Caco-2 (cell line): Measurements from ENCODE around the gene GNGT1. TPM values are rescaled to one million over a fixed set of nuclear protein-coding genes. Genes with fewer than 3 reads are reported as not detected.

ENCODE experiments used
- BruUV-seq: library from RNA; stranded (reverse); fragments of 400-500 nt; replicated peaks from 2 replicates; lab custom pipeline; 2021; lab: Mats Ljungman, UMichigan
- CTCF ChIA-PET: fragments of 300-600 bp; sonication (Branson Sonifier 250); formaldehyde crosslinking; loops from one replicate; lab custom pipeline; 2022; ENCODE audit warnings: antibody characterized with exemption; lab: Charles Lee
- POLR2A ChIA-PET: fragments of 300-600 bp; sonication (Branson Sonifier 250); formaldehyde crosslinking; loops from one replicate; lab custom pipeline; 2022; ENCODE audit warnings: antibody characterized with exemption; lab: Charles Lee
- DNase-seq, 2 experiments: peaks; one replicate each; pipeline versions ENCODE4 v3.0.0 to v3.0.0-alpha.2; 2020 to 2022
- H3K27me3 ChIP-seq: replicated peaks from 2 replicates; pipeline ENCODE4 v1.6.0; 2011; ENCODE audit warnings: low read length; ENCODE audit not compliant: control insufficient read depth, insufficient read depth
- H3K36me3 ChIP-seq: 2 replicates; pipeline ENCODE4 v1.5.1; 2011; ENCODE audit warnings: low read length; ENCODE audit not compliant: control insufficient read depth, insufficient read depth
- H3K4me1 ChIP-seq: fragments of 250-450 bp; sonication (Bioruptor Pico); 2 replicates; pipeline ENCODE4 v1.5.1; 2020; ENCODE audit warnings: mild to moderate bottlenecking
- H3K4me3 ChIP-seq: 2 replicates; pipeline ENCODE4 v1.5.1; 2011; ENCODE audit warnings: low read depth, mild to moderate bottlenecking, control low read depth, low read length
- H3K9me3 ChIP-seq: fragments of 250-450 bp; sonication (Bioruptor Pico); 2 replicates; pipeline ENCODE4 v1.5.1; 2020; ENCODE audit warnings: mild to moderate bottlenecking, moderate library complexity
- H3K27ac Mint-ChIP-seq: one replicate; pipeline ENCODE4 v1.8.0; 2022; ENCODE audit warnings: mixed read lengths; ENCODE audit not compliant: unreplicated experiment
- H3K27me3 Mint-ChIP-seq: one replicate; pipeline ENCODE4 v1.8.0; 2022; ENCODE audit warnings: mixed read lengths; ENCODE audit not compliant: insufficient read depth, unreplicated experiment
- H3K36me3 Mint-ChIP-seq: one replicate; pipeline ENCODE4 v1.8.0; 2022; ENCODE audit warnings: mild to moderate bottlenecking, mixed read lengths; ENCODE audit not compliant: insufficient read depth, unreplicated experiment
- H3K4me1 Mint-ChIP-seq: one replicate; pipeline ENCODE4 v1.8.0; 2022; ENCODE audit warnings: low read depth, mixed read lengths; ENCODE audit not compliant: unreplicated experiment
- H3K4me3 Mint-ChIP-seq: one replicate; pipeline ENCODE4 v1.8.0; 2022; ENCODE audit warnings: mild to moderate bottlenecking, moderate library complexity, mixed read lengths; ENCODE audit not compliant: unreplicated experiment
- H3K9me3 Mint-ChIP-seq: one replicate; pipeline ENCODE4 v1.8.0; 2022; ENCODE audit warnings: mixed read lengths; ENCODE audit not compliant: unreplicated experiment
- CTCF ChIP-seq, 2 experiments: fragments of 200-600 bp in 1 of 2; IDR thresholded peaks; 1 replicate in 1 of 2; 2 replicates in 1 of 2; pipeline versions ENCODE4 v1.5.1 to v1.8.0; 2011 to 2022; ENCODE audit warnings: antibody characterized with exemption in 1 of 2, control low read depth in 1 of 2, inconsistent platforms in 1 of 2, low read depth in 1 of 2, low read length in 1 of 2, mild to moderate bottlenecking in 1 of 2, moderate library complexity in 1 of 2; ENCODE audit not compliant: insufficient read depth in 1 of 2, severe bottlenecking in 1 of 2, unreplicated experiment in 1 of 2
- intact Hi-C: fragments of 100-400 bp; cut with micrococcal nuclease; formaldehyde crosslinking; loops from one replicate; pipeline ENCODE4 v1.10.0; 2022; ENCODE audit not compliant: unreplicated experiment
- total RNA-seq: library from RNA; stranded (reverse); gene quantifications from 2 replicates; pipeline ENCODE4 v1.2.3, GENCODE V29; 2022

GNGT1 gene
- total RNA-seq, 1 experiment from 2014 or later, result 0.54 TPM

GRCh38 chr7:93884541-93884940, 21.8 kb upstream of the GNGT1 start:
- no TSS peak for BruUV-seq
- ChIA-PET CTCF (no interaction called here), POLR2A (no interaction called here)
- DNase-seq, result no peak
- Histone ChIP-seq H3K9me3 (no peaks in the 10 kb centered on the region), H3K36me3 (no peaks in the 10 kb centered on the region), H3K27me3 (no peaks in the 10 kb centered on the region), H3K4me3 (no peak overlapping the region), H3K4me1 (no peaks in the 10 kb centered on the region)
- no peak for TF ChIP-seq CTCF (IDR thresholded peaks at IDR 0.05; ENCODE audit: insufficient read depth in 1 of 2, low read depth in 1 of 2, low read length in 1 of 2, severe bottlenecking in 1 of 2, unreplicated experiment in 1 of 2)
- H3K4me3 Mint-ChIP-seq, result no peak overlapping the region
- H3K4me1 Mint-ChIP-seq, result no peaks in the 10 kb centered on the region
- no peak overlapping the region for H3K27ac Mint-ChIP-seq
- intact Hi-C loops, result no loop called here
- H3K36me3 Mint-ChIP-seq, result no peaks in the 10 kb centered on the region
- no peaks in the 10 kb centered on the region for H3K9me3 Mint-ChIP-seq
- H3K27me3 Mint-ChIP-seq, result peaks cover 5% of the 10 kb centered on the region

GRCh38 chr7:93889261-93889660, 17.1 kb upstream of the GNGT1 start:
- CTCF ChIA-PET, result no interaction called here
- peaks cover 12% of the 10 kb centered on the region for H3K27me3 Mint-ChIP-seq
- intact Hi-C loops, result no loop called here

GRCh38 chr7:93890041-93890463, 16.3 kb upstream of the GNGT1 start:
- Mint-ChIP-seq H3K27me3 (peaks cover 12% of the 10 kb centered on the region), H3K9me3 (no peaks in the 10 kb centered on the region), H3K36me3 (no peaks in the 10 kb centered on the region), H3K4me3 (no peak overlapping the region), H3K27ac (no peak overlapping the region), H3K4me1 (no peaks in the 10 kb centered on the region)
- POLR2A ChIA-PET, result no interaction called here
- no peaks in the 10 kb centered on the region for H3K36me3 ChIP-seq
- H3K4me3 ChIP-seq, result no peak overlapping the region
- DNase-seq, result no peak
- no peaks in the 10 kb centered on the region for H3K27me3 ChIP-seq
- no peaks in the 10 kb centered on the region for H3K9me3 ChIP-seq
- H3K4me1 ChIP-seq, result no peaks in the 10 kb centered on the region
- no TSS peak for BruUV-seq
- CTCF ChIA-PET, result no interaction called here
- TF ChIP-seq CTCF (IDR thresholded peaks at IDR 0.05; ENCODE audit: insufficient read depth in 1 of 2, low read depth in 1 of 2, low read length in 1 of 2, severe bottlenecking in 1 of 2, unreplicated experiment in 1 of 2), result no peak
- intact Hi-C loops, result no loop called here

More at GRCh38 chr7:93889261-93889660, 17.1 kb upstream of the GNGT1 start:
- Mint-ChIP-seq H3K4me1 (no peaks in the 10 kb centered on the region), H3K4me3 (no peak overlapping the region), H3K36me3 (no peaks in the 10 kb centered on the region), H3K9me3 (no peaks in the 10 kb centered on the region), H3K27ac (no peak overlapping the region)
- no peak overlapping the region for H3K4me3 ChIP-seq
- no peak for DNase-seq
- H3K36me3 ChIP-seq, result no peaks in the 10 kb centered on the region
- no peaks in the 10 kb centered on the region for H3K27me3 ChIP-seq
- TF ChIP-seq CTCF (IDR thresholded peaks at IDR 0.05; ENCODE audit: insufficient read depth in 1 of 2, low read depth in 1 of 2, low read length in 1 of 2, severe bottlenecking in 1 of 2, unreplicated experiment in 1 of 2), result no peak
- no TSS peak for BruUV-seq
- no peaks in the 10 kb centered on the region for H3K4me1 ChIP-seq
- no peaks in the 10 kb centered on the region for H3K9me3 ChIP-seq
- POLR2A ChIA-PET, result no interaction called here
